SK-MEL-5 (cell line): ENCODE results near the gene CTAG1B. TPM values are rescaled to one million over a fixed set of nuclear protein-coding genes. Genes with fewer than 3 reads are reported as not detected.
"Not testable (repeated sequence)": the region's sequence is repeated elsewhere in the genome, so short reads cannot be mapped to it uniquely, and the experiment has no call there.

Source experiments
- DNase-seq: peaks from one replicate; pipeline ENCODE4 v3.0.0-alpha.2; 2016; ENCODE audit warnings: low read depth, low spot score
- in situ Hi-C: cut with HindIII; loops from 2 replicates; pipeline ENCODE4 v1.10.0; 2016; ENCODE audit warnings: low sequenced_read_pairs, high pct_unique_total_duplicates, low pct_unique_long_range_greater_than_20kb
- polyA plus RNA-seq, 2 experiments: library from polyadenylated mRNA; depleted of rRNA; stranded (reverse); fragments of >200 nt; gene quantifications; 2 replicates each; pipeline ENCODE4 v1.2.3, GENCODE V29; 2015
- total RNA-seq: library from RNA; depleted of rRNA; stranded (reverse); fragments of >200 nt; shearing (Covaris generic); gene quantifications from 2 replicates; pipeline ENCODE4 v1.2.3, GENCODE V29; 2014; rRNA removed

The CTAG1B gene
- total RNA-seq: not detected in 2 replicates
- not detected in 2 replicates for polyA plus RNA-seq (2015; cell fraction: cytosol; rRNA removed)
- polyA plus RNA-seq (2015; cell fraction: nucleus; rRNA removed): not detected in 2 replicates

DNA sequence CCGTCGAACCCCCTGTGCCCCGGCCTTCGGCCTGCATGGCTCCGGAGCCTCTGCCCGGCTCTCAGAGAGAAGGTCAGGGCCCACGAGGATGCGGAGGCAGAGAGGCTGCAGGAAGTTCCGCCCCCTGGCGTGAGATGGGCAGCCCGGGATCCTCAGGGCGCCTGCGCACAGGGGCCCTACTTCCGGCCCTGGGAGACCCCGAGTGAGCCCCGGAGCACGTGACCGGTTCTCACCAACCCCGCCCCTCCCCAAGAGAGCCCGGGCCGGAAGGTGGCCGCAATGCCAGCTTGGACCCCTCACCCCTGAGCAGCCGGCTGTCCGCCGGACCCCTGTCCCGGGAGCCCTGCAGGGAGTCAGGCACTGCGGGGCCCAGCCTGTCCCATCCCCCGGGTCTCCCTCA, at the start of gene CTAG1B:
CTAG1B (minus strand) TSS at position 101 of the 400 bp plus-strand sequence; CDS start at position 37, 64 bp downstream.
- in situ Hi-C loops, DNase-seq: not testable (repeated sequence)

DNA sequence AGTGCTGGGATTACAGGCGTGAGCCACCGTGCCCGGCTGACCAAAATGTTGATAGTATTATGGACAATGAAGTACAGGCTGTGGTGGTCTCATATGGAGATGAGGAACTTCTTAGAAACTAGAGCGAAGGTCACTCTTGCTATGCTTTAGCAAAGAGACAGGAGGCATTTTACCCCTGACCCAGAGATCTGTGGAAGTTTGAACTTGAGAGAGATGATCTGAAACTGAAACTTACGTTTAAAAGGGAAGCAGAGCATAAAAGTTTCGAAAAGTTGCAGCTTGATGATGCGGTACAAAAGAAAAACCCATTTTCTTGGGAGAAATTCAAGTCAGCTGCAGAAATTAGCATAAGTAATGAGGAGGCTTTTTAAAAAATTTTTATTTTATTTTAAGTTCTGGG, 42.8 kb upstream of the CTAG1B start:
- in situ Hi-C loops: no loop called here
- no peak for DNase-seq

DNA sequence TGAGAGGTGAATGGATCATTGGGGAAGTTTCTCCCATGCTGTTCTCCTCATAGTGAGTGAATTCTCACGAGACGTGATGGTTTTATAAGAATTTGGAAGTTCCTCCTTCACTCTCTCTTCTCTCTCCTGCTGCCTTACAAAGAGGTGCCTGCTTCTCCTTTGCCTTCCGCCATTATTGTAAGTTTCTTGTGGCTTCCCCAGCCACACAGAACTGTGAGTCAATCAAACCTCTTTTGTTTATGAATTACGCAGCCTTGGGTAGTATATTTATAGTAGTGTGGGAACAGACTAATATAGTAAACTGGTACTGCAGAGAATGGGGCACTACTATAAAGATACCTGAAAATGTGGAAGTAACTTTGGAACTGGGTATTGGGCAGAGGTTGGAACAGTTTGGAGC, 42.1 kb upstream of the CTAG1B start:
- DNase-seq: no peak
- in situ Hi-C loops: no loop called here

DNA sequence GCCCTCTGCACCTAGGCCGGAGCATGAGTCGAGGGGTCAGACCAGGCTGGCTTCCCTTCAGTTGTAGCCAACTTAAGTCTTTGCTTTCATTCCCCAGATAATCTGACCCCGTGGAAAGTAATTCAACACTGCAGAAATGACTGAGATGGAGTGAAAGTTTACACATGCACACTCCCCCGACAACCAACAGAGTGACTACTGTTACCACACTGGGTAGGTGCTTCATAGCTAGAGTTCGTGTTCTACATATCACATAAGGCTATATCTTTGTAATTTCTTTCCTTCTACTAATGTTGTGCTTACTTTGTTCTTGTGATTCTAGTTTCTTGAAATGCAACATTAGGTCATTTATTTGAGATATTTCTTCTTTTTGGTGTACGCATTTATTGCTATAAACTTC, 41.5 kb upstream of the CTAG1B start:
- DNase-seq: no peak
- in situ Hi-C loops: no loop called here

DNA sequence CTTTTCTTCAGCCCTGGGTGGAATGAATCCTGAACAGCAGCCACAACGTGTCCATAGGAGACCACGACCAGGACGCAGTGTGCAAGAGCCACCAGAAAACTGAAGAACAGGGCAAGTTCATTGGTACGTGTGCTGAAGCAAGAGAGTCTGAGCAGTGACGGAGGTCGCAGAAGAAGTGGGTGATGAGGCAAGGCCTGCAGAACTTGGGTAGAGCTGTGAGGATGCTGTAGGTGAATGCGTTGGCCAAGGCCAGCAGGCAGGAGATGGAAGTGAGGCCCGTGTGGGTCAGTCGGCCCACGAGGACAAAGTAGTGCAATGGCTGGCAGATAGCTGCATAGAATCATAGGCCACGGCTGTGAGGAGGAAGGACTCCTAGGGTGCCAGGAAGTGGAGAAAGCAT, 39.9 kb upstream of the CTAG1B start:
- no peak for DNase-seq
- in situ Hi-C loops: no loop called here

DNA sequence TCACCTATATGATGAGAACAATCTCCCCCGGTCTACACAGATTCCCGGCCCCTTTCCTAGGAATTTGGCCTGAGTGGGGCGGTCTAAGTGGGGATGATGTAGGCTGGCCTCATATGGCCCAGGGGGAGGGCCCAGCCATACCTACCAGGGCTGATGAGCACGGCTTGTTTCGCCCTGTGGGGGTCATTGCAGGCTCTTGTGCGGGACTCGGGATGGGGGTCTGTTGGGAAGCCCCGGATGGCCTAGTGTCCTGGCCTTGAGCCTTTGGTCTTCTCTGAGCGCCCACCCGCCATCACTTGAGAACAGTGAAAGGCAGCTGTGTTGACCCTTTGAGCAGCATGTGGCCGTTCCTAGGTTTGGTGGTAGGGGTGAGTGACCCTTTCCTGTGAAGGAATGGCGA, 39.1 kb upstream of the CTAG1B start:
- in situ Hi-C loops: no loop called here
- no peak for DNase-seq

DNA sequence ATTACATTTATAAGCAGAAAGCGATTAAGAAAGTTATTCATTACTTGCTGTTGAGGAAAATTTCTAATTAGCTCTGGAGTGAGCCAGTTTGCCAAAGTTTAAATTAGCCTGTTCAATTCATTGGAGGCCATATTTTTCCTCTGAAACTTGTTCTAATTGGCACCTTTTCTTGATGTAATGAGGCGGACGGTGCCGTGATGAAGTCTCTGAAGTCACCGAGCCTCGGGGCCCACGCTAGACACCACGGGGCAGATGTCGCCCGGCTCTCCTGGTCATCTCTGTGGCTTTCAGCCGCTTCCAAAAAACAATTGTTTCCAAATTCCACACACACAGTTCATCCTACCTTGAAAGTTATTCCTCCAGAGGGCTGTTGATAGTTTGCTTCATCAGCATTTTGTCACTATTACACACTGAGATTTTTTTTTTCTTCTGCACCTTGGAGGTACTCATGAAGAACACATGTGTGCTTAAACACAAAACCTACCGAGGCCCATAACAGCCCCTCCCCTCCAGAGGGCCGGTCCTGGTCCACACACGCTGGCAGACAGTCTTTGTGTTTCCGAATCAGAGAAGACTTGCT, 38.2 kb upstream of the CTAG1B start:
- in situ Hi-C loops: no loop called here
- no peak for DNase-seq

DNA sequence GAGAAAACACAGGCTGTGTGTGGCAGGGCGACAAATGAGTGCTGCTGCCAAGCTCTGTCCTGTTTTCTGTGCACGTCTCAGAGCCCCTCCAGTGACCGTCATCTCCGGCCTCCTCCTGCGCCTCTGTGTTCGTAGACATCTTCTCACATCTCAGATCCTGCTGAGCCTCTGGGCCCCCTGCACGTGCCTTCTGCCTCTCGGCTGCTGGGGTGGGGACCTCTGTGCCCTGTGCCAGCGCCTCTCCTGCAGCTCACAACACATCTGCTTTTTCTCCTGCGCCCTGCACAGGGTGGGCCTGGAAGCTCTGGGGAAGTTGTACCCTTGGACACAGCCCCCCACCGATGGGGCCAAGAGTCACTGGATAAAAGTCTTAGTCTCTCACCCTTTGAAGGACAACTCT, 36.7 kb upstream of the CTAG1B start:
- in situ Hi-C loops: no loop called here
- DNase-seq: no peak

DNA sequence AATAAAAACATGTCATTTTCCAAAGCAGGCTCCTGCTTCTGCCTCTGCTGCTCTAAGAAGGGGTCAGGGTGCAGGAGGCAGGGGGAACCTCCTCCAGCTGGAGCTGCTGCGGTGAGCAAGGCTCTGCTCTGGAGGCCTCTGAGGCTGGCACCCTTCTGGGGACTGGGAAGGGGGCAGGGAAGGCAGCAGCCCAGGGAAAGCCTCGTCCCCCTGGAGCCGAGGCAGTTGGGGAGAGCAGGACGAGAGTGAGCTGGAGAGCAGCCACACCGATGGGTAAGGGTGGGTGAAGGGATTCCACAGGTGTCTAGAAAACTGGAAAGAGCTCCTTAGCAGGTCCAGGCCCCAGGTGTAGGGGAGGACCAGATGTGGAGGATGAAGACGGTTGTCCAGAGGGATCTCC, 36.3 kb upstream of the CTAG1B start:
- in situ Hi-C loops: no loop called here
- no peak for DNase-seq

DNA sequence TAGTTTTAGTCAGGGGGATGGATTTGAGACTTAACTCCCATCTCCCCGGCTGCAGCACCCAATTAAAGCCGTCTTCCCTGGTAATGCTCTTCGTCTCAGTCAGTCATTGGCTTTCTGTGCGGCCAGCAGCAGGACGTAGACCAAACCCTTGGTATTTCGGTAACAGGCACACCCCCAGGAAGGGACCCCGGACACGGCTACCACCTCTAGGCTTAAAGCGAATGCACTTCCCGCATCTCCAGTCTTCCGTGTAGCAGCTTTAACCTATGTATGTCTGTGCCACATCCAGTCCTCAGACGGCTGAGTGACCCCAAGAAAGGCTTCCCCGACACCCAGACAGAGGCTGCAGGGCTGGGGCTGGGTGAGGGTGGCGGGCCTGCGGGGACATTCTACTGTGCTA, 35.8 kb upstream of the CTAG1B start:
- in situ Hi-C loops: no loop called here
- no peak for DNase-seq

DNA sequence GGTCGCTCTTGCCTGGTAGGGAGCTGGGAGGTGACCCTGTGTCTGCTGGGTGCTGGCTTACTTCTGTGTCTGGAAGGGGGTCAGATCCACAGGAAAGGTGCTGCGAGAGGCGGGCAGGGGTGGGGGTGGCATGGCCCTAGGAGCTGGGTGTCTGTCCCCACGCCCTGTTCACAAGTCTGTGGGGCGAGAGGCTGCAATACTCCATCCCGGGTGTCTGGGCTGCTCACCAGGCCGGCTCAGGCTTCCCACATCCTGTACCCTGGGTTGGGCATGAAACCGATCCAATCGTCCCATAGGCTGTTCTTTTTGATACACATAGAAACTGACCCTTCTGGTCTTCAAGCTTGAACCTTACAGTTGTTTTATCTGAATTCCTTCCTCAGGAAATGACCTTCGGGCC, 35.3 kb upstream of the CTAG1B start:
- in situ Hi-C loops: no loop called here
- no peak for DNase-seq

DNA sequence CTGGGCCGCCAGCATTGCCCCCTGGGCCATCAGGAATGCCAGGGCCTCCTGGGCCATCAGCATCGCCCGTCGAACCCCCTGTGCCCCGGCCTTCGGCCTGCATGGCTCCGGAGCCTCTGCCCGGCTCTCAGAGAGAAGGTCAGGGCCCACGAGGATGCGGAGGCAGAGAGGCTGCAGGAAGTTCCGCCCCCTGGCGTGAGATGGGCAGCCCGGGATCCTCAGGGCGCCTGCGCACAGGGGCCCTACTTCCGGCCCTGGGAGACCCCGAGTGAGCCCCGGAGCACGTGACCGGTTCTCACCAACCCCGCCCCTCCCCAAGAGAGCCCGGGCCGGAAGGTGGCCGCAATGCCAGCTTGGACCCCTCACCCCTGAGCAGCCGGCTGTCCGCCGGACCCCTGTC, 34.3 kb upstream of the CTAG1B start, which contains the start of gene CTAG2:
CTAG2 (minus strand) TSS at position 167 of the 400 bp plus-strand sequence; CDS start at position 103, 64 bp downstream.
- DNase-seq, in situ Hi-C loops: not testable (repeated sequence)

DNA sequence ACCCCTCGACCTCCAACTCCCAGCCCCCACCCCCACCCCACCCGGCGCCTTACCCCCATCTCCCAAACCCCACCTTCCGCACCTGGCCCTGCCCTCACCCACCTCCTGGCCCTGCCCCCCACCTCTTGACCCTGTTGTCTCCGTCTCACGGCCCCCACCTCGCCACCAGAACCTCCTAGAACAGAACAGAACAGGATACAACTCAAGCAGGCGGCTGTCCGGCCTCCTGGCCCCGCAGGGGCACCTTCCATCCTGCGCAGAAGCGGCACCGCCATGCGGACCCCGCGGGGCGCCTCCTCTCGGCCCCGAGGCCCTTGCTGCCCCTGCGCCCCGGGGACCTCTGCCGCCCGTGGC, 33.9 kb upstream of the CTAG1B start:
- in situ Hi-C loops: no loop called here
- no peak for DNase-seq

DNA sequence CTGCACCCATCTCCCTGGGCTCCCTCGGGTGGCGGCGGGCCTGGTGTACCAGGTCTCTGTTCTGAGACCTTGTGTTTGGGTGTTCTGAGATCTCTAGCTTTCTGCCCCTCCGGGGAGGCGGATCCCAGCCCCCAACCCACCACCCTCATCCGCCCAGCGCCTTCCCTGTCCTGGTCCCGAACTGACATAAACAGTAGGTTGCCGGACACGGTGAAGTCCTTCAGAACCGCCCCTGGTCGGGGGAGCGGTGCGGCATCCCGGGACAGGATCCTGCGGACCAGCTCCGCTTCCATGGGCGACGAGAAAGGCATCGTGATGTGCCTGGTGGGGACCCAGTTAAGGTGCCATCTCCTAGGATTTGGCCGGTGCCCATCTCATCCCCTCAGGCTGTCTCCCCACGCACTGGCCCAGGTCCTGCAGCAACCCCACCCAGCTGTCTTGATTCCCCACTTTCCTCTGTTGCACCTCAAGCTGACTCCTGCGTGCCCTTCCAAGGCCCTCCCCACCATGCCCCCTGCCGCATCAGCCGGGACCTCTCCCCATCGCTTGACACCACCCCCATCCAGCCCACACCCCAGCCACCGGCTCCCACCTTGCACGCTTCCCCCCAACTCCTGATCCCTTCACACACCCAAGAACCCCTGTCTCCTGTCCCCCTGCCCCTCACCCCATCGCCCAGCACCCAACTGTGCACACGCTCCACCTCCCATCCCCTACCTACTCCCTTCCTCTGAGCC, 33.4 kb upstream of the CTAG1B start:
- no peak for DNase-seq
- in situ Hi-C loops: no loop called here

DNA sequence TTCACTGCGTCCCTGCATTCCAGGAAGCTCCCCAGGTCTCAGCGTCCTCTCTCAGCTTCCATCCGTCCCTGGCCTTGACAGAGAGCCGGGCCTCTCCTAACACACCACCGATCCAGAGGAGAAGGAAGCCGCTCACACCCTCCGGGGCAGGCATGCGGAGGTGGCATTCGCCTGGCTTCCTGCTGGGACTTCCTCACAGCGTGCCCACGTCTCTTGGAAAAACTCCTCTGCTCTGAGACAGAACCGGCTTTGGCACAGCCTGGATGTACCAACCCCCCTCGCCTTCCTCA, 31.1 kb upstream of the CTAG1B start:
- DNase-seq: no peak
- in situ Hi-C loops: no loop called here

DNA sequence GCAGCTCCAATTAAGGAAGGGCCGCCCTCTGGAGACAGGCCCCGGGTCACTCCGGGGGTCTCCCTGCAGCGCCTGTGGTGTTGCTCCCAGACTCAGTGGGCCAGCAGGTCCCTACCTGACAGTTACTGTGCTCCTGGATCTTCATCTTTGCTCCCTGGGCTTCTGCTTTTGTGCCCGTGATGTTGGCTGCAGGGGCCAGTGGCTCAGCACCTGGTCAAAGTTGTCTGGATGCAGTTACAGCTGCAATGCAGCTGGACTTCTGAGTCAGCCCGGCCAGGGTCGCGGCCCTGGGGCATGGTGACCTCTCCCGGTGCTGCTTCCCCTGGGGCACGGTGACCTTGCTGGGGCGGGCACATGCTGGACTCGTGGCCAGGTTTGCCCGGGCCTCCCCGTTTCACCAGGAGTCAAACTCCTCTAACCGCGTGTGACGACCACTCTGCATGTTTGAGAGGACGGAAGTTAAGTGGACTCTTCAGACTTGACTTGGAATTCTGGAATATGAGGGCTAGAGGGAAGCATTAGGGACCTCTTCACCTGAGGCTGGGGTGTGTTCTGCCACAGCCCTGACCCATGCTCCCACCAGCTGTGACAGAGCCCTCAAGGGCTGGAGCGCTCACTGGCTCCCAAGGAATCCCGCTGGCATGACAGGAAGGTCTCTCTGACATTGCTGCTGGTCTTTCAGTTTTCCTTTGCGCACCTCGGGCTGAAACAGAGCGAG, 30.6 kb upstream of the CTAG1B start:
- no peak for DNase-seq
- in situ Hi-C loops: no loop called here

DNA sequence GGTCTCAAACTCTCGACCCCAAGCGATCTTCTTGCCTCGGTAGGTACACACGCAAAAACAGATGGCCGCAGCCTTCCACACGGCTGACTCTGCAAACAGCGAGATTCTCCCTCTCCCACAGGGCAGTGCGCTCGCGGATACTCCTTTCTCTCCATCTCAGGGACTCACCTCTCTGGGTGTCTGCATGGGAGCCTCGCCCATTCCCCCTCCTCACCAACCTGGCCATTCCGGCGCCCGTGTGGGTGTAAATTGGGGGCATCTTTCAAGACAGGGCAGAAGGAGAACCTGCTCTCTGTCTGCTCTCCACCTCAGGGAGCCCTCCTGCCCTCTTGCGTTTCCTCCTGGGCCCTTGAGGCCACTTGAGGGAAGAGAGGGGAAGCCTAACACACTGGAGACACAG, 29.8 kb upstream of the CTAG1B start:
- in situ Hi-C loops: no loop called here
- no peak for DNase-seq

DNA sequence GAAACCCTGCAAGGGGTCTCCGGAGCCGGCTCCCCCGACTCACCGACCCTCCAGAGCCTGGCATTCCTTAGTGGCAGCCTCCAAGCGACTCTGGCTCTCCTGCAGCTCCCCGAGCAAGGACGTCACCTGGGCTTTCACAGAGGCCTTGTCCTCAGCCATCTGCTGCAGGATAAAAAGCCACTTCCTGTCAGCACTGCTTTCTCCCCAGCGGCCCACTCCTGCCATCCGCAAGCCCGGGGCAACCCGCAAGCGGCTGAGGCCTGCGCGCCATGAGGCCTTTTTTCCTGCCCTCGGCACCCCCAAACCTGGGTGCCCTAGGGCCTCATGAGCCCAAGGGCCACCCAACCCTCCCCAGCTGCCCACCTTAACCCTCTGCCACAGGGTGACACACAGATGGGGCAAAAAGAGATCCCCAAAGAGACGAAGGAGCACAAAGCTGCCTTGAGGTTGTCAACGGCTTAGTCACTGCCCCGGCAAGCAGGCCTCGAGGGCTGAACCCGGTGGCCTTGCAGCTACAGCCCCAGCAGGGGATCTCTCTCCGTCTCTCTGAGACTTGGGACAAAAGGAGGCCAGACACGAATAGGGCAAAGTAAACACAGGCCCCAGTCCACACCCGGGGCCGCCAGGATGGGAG, 26.8 kb upstream of the CTAG1B start:
- DNase-seq, in situ Hi-C loops: not testable (repeated sequence)
